Fibroblast of the aortic adventitia (primary cell): Measurements from ENCODE around the gene BDH2. TPM values are rescaled to one million over a fixed set of nuclear protein-coding genes. Genes with fewer than 3 reads are reported as not detected.
A peak's percentile ranks its signal among the peaks of the same experiment; 100 is the strongest.

ENCODE experiments used
- DNase-seq: peaks from one replicate; pipeline ENCODE4 v3.0.0-alpha.2; 2010; ENCODE audit warnings: low read depth
- H3K4me3 ChIP-seq: 2 replicates; pipeline ENCODE4 v1.5.1; 2011; ENCODE audit warnings: low read depth, mild to moderate bottlenecking, control low read depth, low read length, moderate library complexity
- total RNA-seq: library from RNA; depleted of rRNA; stranded (reverse); fragments of >200 nt; gene quantifications from 2 replicates; pipeline ENCODE4 v1.2.3, GENCODE V29; 2012; ENCODE audit warnings: low replicate concordance
- TF ChIP-seq, protein P1 (sequence below): IDR thresholded peaks from 2 replicates; pipeline ENCODE4 v1.5.1; 2011; ENCODE audit warnings: mild to moderate bottlenecking, low read length, control low read depth, inconsistent platforms; ENCODE audit not compliant: insufficient read depth

The BDH2 gene
- total RNA-seq, 1 donor, result 38.7 TPM

- no peak for DNase-seq
Measured at GRCh38 chr4:103123114-103123513, 23.5 kb upstream of the BDH2 start.

GRCh38 chr4:103118166-103118565 lies 18.5 kb upstream of the BDH2 start:
- TF ChIP-seq, protein P1, sequence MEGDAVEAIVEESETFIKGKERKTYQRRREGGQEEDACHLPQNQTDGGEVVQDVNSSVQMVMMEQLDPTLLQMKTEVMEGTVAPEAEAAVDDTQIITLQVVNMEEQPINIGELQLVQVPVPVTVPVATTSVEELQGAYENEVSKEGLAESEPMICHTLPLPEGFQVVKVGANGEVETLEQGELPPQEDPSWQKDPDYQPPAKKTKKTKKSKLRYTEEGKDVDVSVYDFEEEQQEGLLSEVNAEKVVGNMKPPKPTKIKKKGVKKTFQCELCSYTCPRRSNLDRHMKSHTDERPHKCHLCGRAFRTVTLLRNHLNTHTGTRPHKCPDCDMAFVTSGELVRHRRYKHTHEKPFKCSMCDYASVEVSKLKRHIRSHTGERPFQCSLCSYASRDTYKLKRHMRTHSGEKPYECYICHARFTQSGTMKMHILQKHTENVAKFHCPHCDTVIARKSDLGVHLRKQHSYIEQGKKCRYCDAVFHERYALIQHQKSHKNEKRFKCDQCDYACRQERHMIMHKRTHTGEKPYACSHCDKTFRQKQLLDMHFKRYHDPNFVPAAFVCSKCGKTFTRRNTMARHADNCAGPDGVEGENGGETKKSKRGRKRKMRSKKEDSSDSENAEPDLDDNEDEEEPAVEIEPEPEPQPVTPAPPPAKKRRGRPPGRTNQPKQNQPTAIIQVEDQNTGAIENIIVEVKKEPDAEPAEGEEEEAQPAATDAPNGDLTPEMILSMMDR, result no peak
- DNase-seq, result peak; percentile 31
- no peak overlapping the region for H3K4me3 ChIP-seq

More at GRCh38 chr4:103123114-103123513, 23.5 kb upstream of the BDH2 start:
- no peak overlapping the region for H3K4me3 ChIP-seq
- TF ChIP-seq, protein P1, result no peak

GRCh38 chr4:103111598-103111997 lies 12.0 kb upstream of the BDH2 start:
- TF ChIP-seq, protein P1, result no peak
- no peak for DNase-seq
- no peak overlapping the region for H3K4me3 ChIP-seq

GRCh38 chr4:103108542-103108941 lies 8.9 kb upstream of the BDH2 start:
- TF ChIP-seq, protein P1, result no peak
- H3K4me3 ChIP-seq, result no peak overlapping the region
- DNase-seq, result no peak

- no peak overlapping the region for H3K4me3 ChIP-seq
- DNase-seq, result no peak
- TF ChIP-seq, protein P1, result no peak
Measured at GRCh38 chr4:103105558-103106356, 6.1 kb upstream of the BDH2 start.

DNA sequence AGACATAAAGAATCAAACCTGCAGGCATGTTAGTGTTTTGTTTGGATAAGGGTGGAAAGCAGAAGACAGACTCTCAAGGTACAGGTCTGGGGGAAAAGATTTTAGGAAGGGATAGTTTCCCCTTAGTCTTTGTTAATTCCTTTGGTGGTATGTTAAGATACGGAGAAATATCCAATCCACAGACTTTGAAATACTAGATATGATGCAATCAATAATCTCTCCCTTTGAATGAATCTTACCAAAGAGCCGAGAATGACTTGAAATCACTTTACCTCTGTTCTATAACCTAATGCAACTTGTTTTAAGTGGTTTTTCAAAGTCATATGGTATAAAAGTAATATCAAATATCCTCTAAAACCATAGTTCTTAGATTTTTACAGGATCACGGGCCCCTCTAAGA lies 5.3 kb upstream of the BDH2 start:
- no peak for DNase-seq
- TF ChIP-seq, protein P1, result no peak
- H3K4me3 ChIP-seq, result no peak overlapping the region
